Panc1 (cell line): ENCODE data around the gene MYRIP. TPM values are rescaled to one million over a fixed set of nuclear protein-coding genes. Genes with fewer than 3 reads are reported as not detected.

Experiments
- ATAC-seq: fragments of 200-7000 bp; cut with Tn5 transposase; 2 replicates; pipeline ENCODE4 v1.9.1; 2020; ENCODE audit warnings: mild to moderate bottlenecking, moderate library complexity
- BruUV-seq: library from RNA; stranded (reverse); fragments of 400-500 nt; replicated peaks from 2 replicates; lab custom pipeline; 2021; lab: Mats Ljungman, UMichigan
- CTCF ChIA-PET: fragments of 300-600 bp; sonication (Branson Sonifier 250); formaldehyde crosslinking; loops from one replicate; lab custom pipeline; 2022; ENCODE audit warnings: antibody characterized with exemption; lab: Charles Lee
- POLR2A ChIA-PET: fragments of 300-600 bp; sonication (Branson Sonifier 250); formaldehyde crosslinking; loops from one replicate; lab custom pipeline; 2022; ENCODE audit warnings: antibody characterized with exemption; lab: Charles Lee
- DNase-seq: peaks from one replicate; pipeline ENCODE4 v3.0.0-alpha.2; 2010; ENCODE audit warnings: low read depth, low spot score
- H3K27ac ChIP-seq: 2 replicates; pipeline ENCODE4 v1.5.1; 2011; ENCODE audit warnings: mild to moderate bottlenecking, low read length, inconsistent platforms
- H3K27me3 ChIP-seq: fragments of 200-500 bp; sonication (Bioruptor generic); 2 replicates; pipeline ENCODE4 v1.6.0; 2014; ENCODE audit warnings: low read length, inconsistent platforms; ENCODE audit not compliant: control insufficient read depth, insufficient read depth
- H3K36me3 ChIP-seq: fragments of 200-500 bp; sonication (Bioruptor generic); 2 replicates; pipeline ENCODE4 v1.5.1; 2014; ENCODE audit warnings: inconsistent platforms, mild to moderate bottlenecking, low read length, moderate library complexity; ENCODE audit not compliant: control insufficient read depth, insufficient read depth
- H3K4me1 ChIP-seq: 2 replicates; pipeline ENCODE4 v1.5.1; 2011; ENCODE audit warnings: inconsistent platforms, mild to moderate bottlenecking, low read length, moderate library complexity; ENCODE audit not compliant: control insufficient read depth, insufficient read depth
- H3K4me3 ChIP-seq, 2 experiments: 2 replicates each; pipeline ENCODE4 v1.5.1; 2011 to 2012; ENCODE audit warnings: low read depth in 2 of 2, low read length in 2 of 2, mild to moderate bottlenecking in 2 of 2, inconsistent platforms in 1 of 2, moderate library complexity in 1 of 2
- H3K9me3 ChIP-seq: fragments of 200-500 bp; sonication (Bioruptor generic); 2 replicates; pipeline ENCODE4 v1.5.1; 2014; ENCODE audit warnings: low read depth, mild to moderate bottlenecking, inconsistent platforms, low read length, moderate library complexity; ENCODE audit not compliant: control insufficient read depth, insufficient read depth
- CTCF ChIP-seq: fragments of 450-650 bp; IDR thresholded peaks from 2 replicates; pipeline ENCODE4 v1.5.1; 2017; ENCODE audit warnings: mild to moderate bottlenecking
- POLR2AphosphoS5 ChIP-seq: IDR thresholded peaks from 2 replicates; pipeline ENCODE4 v1.6.1; 2012; ENCODE audit warnings: mild to moderate bottlenecking, low read depth, low read length, moderate library complexity
- REST ChIP-seq, 2 experiments: IDR thresholded peaks; 2 replicates each; pipeline ENCODE4 v1.6.1; 2011 to 2012; ENCODE audit warnings: low read depth in 2 of 2, control low read depth in 1 of 2, low read length in 1 of 2, mild to moderate bottlenecking in 1 of 2, moderate library complexity in 1 of 2; ENCODE audit not compliant: insufficient read depth in 1 of 2
- SIN3A ChIP-seq: IDR thresholded peaks from 2 replicates; pipeline ENCODE4 v1.6.1; 2012; ENCODE audit warnings: low read depth, mild to moderate bottlenecking, low read length, moderate library complexity, borderline replicate concordance; ENCODE audit not compliant: insufficient read depth
- TCF7L2 ChIP-seq: IDR thresholded peaks from 2 replicates; pipeline ENCODE4 v1.6.1; 2011; ENCODE audit warnings: mild to moderate bottlenecking, low read depth, low read length, inconsistent platforms
- in situ Hi-C: cut with HindIII; loops from 2 replicates; pipeline ENCODE4 v1.10.0; 2016; ENCODE audit warnings: low sequenced_read_pairs, low pct_unique_long_range_greater_than_20kb
- intact Hi-C: fragments of 100-400 bp; cut with micrococcal nuclease; formaldehyde crosslinking; loops from one replicate; pipeline ENCODE4 v1.10.0; 2022; ENCODE audit not compliant: unreplicated experiment
- total RNA-seq: library from RNA; stranded (reverse); gene quantifications from one replicate; pipeline ENCODE4 v1.2.1, GENCODE V29; 2021; ENCODE audit not compliant: unreplicated experiment

Gene MYRIP
- total RNA-seq, 1 experiment from 2014 or later: 0.59 TPM

GRCh38 chr3:39911465-39912309, 102.3 kb downstream of the MYRIP start:
- no TSS peak for BruUV-seq
- intact Hi-C loops: no loop called here
- ATAC-seq: no peak
- H3K4me1 ChIP-seq: no peaks in the 10 kb centered on the region
- no peaks in the 10 kb centered on the region for H3K9me3 ChIP-seq
- H3K36me3 ChIP-seq: no peaks in the 10 kb centered on the region
- ChIA-PET CTCF (no interaction called here), POLR2A (no interaction called here)
- no peak overlapping the region for H3K27ac ChIP-seq
- TF ChIP-seq TCF7L2 (no peak), REST (IDR thresholded peaks at IDR 0.05; ENCODE audit: insufficient read depth in 1 of 2, low read depth in 2 of 2, low read length in 1 of 2) (no peak), SIN3A (no peak), POLR2AphosphoS5 (no peak), CTCF (no peak)
- H3K27me3 ChIP-seq: no peaks in the 10 kb centered on the region
- no peak for DNase-seq
- in situ Hi-C loops: no loop called here
- no peak overlapping the region for H3K4me3 ChIP-seq

GRCh38 chr3:39915027-39915426, 105.6 kb downstream of the MYRIP start:
- ChIA-PET CTCF (no interaction called here), POLR2A (no interaction called here)
- ATAC-seq (no peak), DNase-seq (no peak)
- Histone ChIP-seq H3K9me3 (no peaks in the 10 kb centered on the region), H3K4me1 (no peaks in the 10 kb centered on the region), H3K36me3 (no peaks in the 10 kb centered on the region), H3K27me3 (no peaks in the 10 kb centered on the region), H3K4me3 (no peak overlapping the region), H3K27ac (no peak overlapping the region)
- intact Hi-C loops: no loop called here
- no peak for TF ChIP-seq POLR2AphosphoS5
- no peak for TF ChIP-seq TCF7L2
- in situ Hi-C loops: no loop called here
- no TSS peak for BruUV-seq
